KMS-11 (cell line): ENCODE measurements around the gene SEL1L3.

Experiments
- H2AFZ ChIP-seq: fragments of 200-600 bp; sonication (generic); 2 replicates; pipeline ENCODE4 v1.6.1; 2016; ENCODE audit warnings: antibody characterized with exemption, mixed run types, low read depth
- H3K27ac ChIP-seq: fragments of 200-600 bp; sonication (generic); 2 replicates; pipeline ENCODE4 v1.6.1; 2016; ENCODE audit warnings: mild to moderate bottlenecking, mixed run types
- H3K27me3 ChIP-seq: fragments of 200-600 bp; sonication (generic); 2 replicates; pipeline ENCODE4 v1.6.1; 2017; ENCODE audit warnings: mild to moderate bottlenecking, low read depth, mixed run types, moderate library complexity; ENCODE audit not compliant: insufficient read depth
- H3K36me3 ChIP-seq: fragments of 200-600 bp; sonication (generic); 2 replicates; pipeline ENCODE4 v1.6.1; 2017; ENCODE audit warnings: mild to moderate bottlenecking, mixed run types; ENCODE audit not compliant: insufficient read depth
- H3K4me1 ChIP-seq: fragments of 200-600 bp; sonication (generic); 2 replicates; pipeline ENCODE4 v1.6.1; 2016; ENCODE audit warnings: mild to moderate bottlenecking, low read depth, mixed run types; ENCODE audit not compliant: poor library complexity, severe bottlenecking
- H3K4me2 ChIP-seq: fragments of 200-600 bp; sonication (generic); 2 replicates; pipeline ENCODE4 v1.7.0; 2016; ENCODE audit warnings: mild to moderate bottlenecking, mixed run types
- H3K4me3 ChIP-seq: fragments of 200-600 bp; sonication (generic); IDR thresholded peaks from 2 replicates; pipeline ENCODE4 v1.6.1; 2017; ENCODE audit warnings: low read depth, low read length, mixed read lengths; ENCODE audit not compliant: insufficient read depth
- H3K79me2 ChIP-seq: fragments of 200-600 bp; sonication (generic); 2 replicates; pipeline ENCODE4 v1.6.1; 2016; ENCODE audit warnings: low read depth, mixed run types; ENCODE audit not compliant: insufficient read depth
- H3K9ac ChIP-seq: fragments of 200-600 bp; sonication (generic); 2 replicates; pipeline ENCODE4 v1.6.1; 2016; ENCODE audit warnings: mild to moderate bottlenecking, mixed run types
- H4K20me1 ChIP-seq: fragments of 200-600 bp; sonication (generic); 2 replicates; pipeline ENCODE4 v1.6.1; 2016; ENCODE audit warnings: mild to moderate bottlenecking, mixed run types; ENCODE audit not compliant: insufficient read depth
- CTCF ChIP-seq: fragments of 200-600 bp; sonication (generic); conservative IDR thresholded peaks from 2 replicates; pipeline ENCODE4 v1.6.1; 2017; ENCODE audit warnings: low read depth, mild to moderate bottlenecking, antibody characterized with exemption, low read length, moderate library complexity, mixed read lengths

SEL1L3 gene

GRCh38 chr4:25712611-25713010, 150.2 kb downstream of the SEL1L3 start:
- H3K27ac ChIP-seq, result no peak overlapping the region
- H3K9ac ChIP-seq, result no peak overlapping the region
- no peaks in the 10 kb centered on the region for H3K36me3 ChIP-seq
- no peaks in the 10 kb centered on the region for H3K79me2 ChIP-seq
- TF ChIP-seq CTCF, result no peak
- no peaks in the 10 kb centered on the region for H4K20me1 ChIP-seq
- H3K4me2 ChIP-seq, result no peak overlapping the region
- H3K27me3 ChIP-seq, result no peaks in the 10 kb centered on the region
- H3K4me3 ChIP-seq, result no peak overlapping the region
- no peaks in the 10 kb centered on the region for H3K4me1 ChIP-seq
- H2AFZ ChIP-seq, result no peak overlapping the region

- no peaks in the 10 kb centered on the region for H3K27me3 ChIP-seq
- H3K4me2 ChIP-seq, result no peak overlapping the region
- H3K36me3 ChIP-seq, result no peaks in the 10 kb centered on the region
- H3K4me3 ChIP-seq, result no peak overlapping the region
- H4K20me1 ChIP-seq, result no peaks in the 10 kb centered on the region
- TF ChIP-seq CTCF, result no peak
- H3K9ac ChIP-seq, result no peak overlapping the region
- H3K27ac ChIP-seq, result no peak overlapping the region
- no peak overlapping the region for H2AFZ ChIP-seq
- H3K4me1 ChIP-seq, result no peaks in the 10 kb centered on the region
- no peaks in the 10 kb centered on the region for H3K79me2 ChIP-seq
These were observed 152.2 kb downstream of the SEL1L3 start for GRCh38 chr4:25710637-25711036.

GRCh38 chr4:25704516-25704915, 158.3 kb downstream of the SEL1L3 start:
- H3K79me2 ChIP-seq, result no peaks in the 10 kb centered on the region
- H4K20me1 ChIP-seq, result no peaks in the 10 kb centered on the region
- no peaks in the 10 kb centered on the region for H3K4me1 ChIP-seq
- no peaks in the 10 kb centered on the region for H3K27me3 ChIP-seq
- no peak overlapping the region for H3K4me3 ChIP-seq
- H3K27ac ChIP-seq, result no peak overlapping the region
- no peaks in the 10 kb centered on the region for H3K36me3 ChIP-seq
- no peak overlapping the region for H2AFZ ChIP-seq
- no peak overlapping the region for H3K9ac ChIP-seq
- no peak for TF ChIP-seq CTCF
- no peak overlapping the region for H3K4me2 ChIP-seq

- no peaks in the 10 kb centered on the region for H4K20me1 ChIP-seq
- no peaks in the 10 kb centered on the region for H3K36me3 ChIP-seq
- no peak overlapping the region for H2AFZ ChIP-seq
- H3K4me1 ChIP-seq, result no peaks in the 10 kb centered on the region
- no peak for TF ChIP-seq CTCF
- no peaks in the 10 kb centered on the region for H3K79me2 ChIP-seq
- no peak overlapping the region for H3K4me3 ChIP-seq
- H3K27me3 ChIP-seq, result no peaks in the 10 kb centered on the region
- no peak overlapping the region for H3K9ac ChIP-seq
- H3K4me2 ChIP-seq, result no peak overlapping the region
- H3K27ac ChIP-seq, result no peak overlapping the region
These were observed 158.9 kb downstream of the SEL1L3 start for GRCh38 chr4:25703731-25704388.
